Measurements from ENCODE around the gene SCAF8.

DNA sequence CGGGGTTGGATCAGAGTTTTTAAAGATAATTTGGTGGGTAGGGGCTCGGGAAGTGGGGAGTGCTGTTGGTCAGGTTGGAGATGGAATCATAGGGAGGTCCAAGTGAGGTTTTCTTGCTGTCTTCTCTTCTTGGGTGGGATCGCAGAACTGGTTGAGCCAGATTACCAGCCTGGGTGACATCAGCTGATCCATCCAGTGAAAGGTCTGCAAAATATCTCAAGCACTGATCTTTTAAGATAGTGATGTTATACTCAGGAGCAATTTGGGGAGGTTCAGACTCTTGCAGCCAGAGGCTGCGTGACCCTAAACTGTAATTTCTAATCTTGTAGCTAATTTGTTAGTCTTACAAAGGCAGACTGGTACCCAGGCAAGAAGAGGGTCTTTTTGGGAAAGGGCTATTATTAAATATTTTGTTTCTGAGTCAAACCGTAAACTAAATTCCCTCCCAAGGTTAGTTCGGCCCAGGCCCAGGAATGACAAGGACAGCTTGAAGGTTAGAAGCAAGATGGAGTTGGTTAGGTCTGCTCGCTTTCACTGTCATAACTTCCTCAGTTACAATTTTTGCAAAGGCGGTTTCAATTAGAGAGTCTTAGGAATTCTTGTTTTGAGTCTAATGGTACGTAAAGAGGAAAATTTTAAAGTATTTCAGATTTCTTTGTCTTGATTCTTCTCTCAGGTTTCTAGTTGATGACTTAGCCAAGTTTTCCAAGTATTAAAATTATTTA, 53.1 kb downstream of the SCAF8 start:
- TF ChIP-seq POLR2A (IDR thresholded peaks at IDR 0.05) (no peak), POLR2AphosphoS5 (IDR thresholded peaks at IDR 0.05) (no peak)
